GM13977 (cell line): ENCODE data around the gene IRF9.

Source experiments
- DNase-seq: peaks from one replicate; pipeline ENCODE4 v3.0.0; 2012; ENCODE audit warnings: low spot score
- in situ Hi-C: fragments of 300-500 bp; cut with MboI; formaldehyde crosslinking; loops from one replicate; pipeline ENCODE4 v1.12.0; 2022; ENCODE audit warnings: low sequenced_read_pairs, low pct_unique_long_range_greater_than_20kb, mixed read lengths, inconsistent platforms; ENCODE audit not compliant: unreplicated experiment
- TF ChIP-seq, protein P1 (sequence below): IDR thresholded peaks from 2 replicates; pipeline ENCODE4 v1.5.1; 2012; ENCODE audit warnings: mild to moderate bottlenecking, control low read depth; ENCODE audit not compliant: insufficient read depth; ENCODE audit errors: extremely low read depth, missing control alignments

Gene IRF9

DNA sequence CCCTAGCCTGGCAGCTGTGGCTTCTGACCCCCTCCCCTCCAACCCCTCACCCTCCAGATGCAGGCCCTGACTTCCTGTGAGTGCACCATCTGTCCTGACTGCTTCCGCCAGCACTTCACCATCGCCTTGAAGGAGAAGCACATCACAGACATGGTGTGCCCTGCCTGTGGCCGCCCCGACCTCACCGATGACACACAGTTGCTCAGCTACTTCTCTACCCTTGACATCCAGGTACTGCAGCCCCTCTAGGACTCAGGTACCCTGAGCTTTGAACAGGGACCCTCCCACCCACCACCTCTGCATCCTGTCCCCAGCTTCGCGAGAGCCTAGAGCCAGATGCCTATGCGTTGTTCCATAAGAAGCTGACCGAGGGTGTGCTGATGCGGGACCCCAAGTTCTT lies 6.0 kb upstream of the IRF9 start:
- in situ Hi-C loops, result no loop called here
- no peak for DNase-seq
- TF ChIP-seq, protein P1, sequence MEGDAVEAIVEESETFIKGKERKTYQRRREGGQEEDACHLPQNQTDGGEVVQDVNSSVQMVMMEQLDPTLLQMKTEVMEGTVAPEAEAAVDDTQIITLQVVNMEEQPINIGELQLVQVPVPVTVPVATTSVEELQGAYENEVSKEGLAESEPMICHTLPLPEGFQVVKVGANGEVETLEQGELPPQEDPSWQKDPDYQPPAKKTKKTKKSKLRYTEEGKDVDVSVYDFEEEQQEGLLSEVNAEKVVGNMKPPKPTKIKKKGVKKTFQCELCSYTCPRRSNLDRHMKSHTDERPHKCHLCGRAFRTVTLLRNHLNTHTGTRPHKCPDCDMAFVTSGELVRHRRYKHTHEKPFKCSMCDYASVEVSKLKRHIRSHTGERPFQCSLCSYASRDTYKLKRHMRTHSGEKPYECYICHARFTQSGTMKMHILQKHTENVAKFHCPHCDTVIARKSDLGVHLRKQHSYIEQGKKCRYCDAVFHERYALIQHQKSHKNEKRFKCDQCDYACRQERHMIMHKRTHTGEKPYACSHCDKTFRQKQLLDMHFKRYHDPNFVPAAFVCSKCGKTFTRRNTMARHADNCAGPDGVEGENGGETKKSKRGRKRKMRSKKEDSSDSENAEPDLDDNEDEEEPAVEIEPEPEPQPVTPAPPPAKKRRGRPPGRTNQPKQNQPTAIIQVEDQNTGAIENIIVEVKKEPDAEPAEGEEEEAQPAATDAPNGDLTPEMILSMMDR, result no peak

DNA sequence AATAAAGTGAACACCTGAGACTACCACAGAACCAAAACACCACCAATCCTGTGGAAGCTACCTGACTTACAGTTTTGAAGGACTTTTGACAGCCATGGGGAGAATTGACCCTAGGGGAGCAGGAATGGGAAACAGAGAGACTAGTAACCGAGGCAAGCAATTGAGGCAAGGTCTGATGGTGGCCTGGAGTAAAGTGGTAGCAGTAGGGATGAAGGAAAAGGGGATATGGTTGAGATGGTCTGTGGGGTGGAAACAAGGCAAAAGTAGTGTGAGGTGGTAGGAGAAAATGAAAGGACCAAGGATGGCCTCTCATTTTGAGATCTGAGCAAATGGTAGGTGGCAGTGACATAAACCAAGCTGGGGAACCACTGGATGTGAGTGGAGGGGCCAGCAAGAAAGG lies 4.2 kb upstream of the IRF9 start:
- no peak for DNase-seq
- TF ChIP-seq, protein P1, result no peak
- in situ Hi-C loops, result no loop called here

DNA sequence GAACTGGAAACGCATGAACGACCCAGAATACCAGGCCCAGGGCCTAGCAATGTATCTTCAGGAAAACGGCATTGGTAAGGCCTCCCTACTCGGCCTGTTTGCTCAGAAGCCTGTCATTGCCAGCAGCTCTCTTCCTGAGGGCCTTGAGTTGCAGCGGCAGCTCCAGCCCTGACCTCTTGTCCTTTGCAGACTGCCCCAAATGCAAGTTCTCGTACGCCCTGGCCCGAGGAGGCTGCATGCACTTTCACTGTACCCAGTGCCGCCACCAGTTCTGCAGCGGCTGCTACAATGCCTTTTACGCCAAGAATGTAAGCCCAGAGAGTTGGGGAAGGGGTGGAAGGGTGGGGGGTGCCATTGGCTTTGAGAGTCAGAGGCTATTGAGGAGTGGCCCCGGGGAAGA lies 3.7 kb upstream of the IRF9 start:
- in situ Hi-C loops, result no loop called here
- DNase-seq, result no peak
- TF ChIP-seq, protein P1, result no peak

DNA sequence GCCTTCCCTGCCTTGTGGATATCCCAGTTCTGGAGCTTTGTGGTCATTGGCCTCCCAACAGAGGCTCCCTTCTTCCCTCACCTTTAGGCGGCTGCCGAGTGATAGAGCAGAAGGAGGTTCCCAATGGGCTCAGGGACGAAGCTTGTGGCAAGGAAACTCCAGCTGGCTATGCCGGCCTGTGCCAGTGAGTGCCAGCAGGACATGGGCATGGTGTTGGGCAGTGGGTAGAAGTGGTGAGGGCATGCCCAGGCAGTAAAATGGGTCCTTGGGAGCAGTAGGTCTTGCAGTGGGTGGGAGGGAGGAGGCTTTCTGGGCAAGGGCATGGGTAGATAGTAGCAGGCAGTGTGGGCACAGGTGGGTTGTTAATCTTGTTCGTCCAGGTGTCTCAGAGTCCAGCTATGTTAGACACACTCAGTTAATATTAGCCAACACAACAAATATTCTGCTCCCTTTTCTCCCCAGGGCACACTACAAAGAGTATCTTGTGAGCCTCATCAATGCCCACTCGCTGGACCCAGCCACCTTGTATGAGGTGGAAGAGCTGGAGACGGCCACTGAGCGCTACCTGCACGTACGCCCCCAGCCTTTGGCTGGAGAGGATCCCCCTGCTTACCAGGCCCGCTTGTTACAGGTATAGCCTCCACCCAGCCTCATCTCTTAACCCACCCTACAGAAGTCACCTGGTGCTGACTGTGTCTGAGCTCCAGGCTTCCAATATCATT lies 1.1 kb upstream of the IRF9 start:
- in situ Hi-C loops, result no loop called here
- DNase-seq, result no peak
- TF ChIP-seq, protein P1, result no peak

GRCh38 chr14:24160499-24160849 lies 591 bp upstream of the IRF9 start:
- no peak for DNase-seq
- TF ChIP-seq, protein P1, result no peak
- in situ Hi-C loops, result no loop called here

- no peak for DNase-seq
- in situ Hi-C loops, result no loop called here
- TF ChIP-seq, protein P1, result no peak
These were observed 1.0 kb downstream of the IRF9 start for GRCh38 chr14:24162093-24162492.

GRCh38 chr14:24164518-24164991 lies 3.5 kb downstream of the IRF9 start:
- TF ChIP-seq, protein P1, result no peak
- in situ Hi-C loops, result no loop called here
- DNase-seq, result no peak
